Uterus (tissue), 2 donors: ENCODE measurements around the gene UBE3A.

ENCODE experiments used
- POLR2A ChIP-seq, 2 donors: fragments of 450-650 bp; IDR thresholded peaks; one replicate each; pipeline ENCODE4 v1.6.1; 2016; ENCODE audit warnings: antibody characterized with exemption in 2 of 2, mild to moderate bottlenecking in 1 of 2, moderate library complexity in 1 of 2
- TF ChIP-seq, protein P1 (sequence below), 4 experiments: fragments of 200-600 bp in 2 of 4; fragments of 450-650 bp in 2 of 4; sonication (generic) in 2 of 4; IDR thresholded peaks; one replicate each; pipeline ENCODE4 v1.5.1; 2016 to 2019; ENCODE audit warnings: antibody characterized with exemption in 4 of 4, mild to moderate bottlenecking in 2 of 4, moderate library complexity in 1 of 4

DNA sequence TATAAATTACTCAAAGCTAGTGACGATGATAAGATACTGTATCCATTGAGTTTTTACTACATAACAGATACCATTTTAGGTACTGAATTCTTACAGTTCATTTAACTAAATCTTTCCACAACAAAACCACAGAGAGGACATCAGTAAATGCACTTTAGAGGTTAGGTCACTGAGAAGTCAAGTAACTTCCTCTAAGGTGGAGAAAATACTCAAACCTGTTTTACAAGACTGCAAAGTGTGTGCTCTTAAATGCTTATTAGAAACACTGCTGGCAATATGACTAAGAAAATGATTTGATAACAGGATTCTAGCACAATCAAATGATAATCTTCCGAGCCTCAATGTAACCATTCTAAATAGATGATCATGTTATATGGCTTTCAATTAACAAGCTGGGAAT, 99.4 kb downstream of the UBE3A start:
- TF ChIP-seq, protein P1, sequence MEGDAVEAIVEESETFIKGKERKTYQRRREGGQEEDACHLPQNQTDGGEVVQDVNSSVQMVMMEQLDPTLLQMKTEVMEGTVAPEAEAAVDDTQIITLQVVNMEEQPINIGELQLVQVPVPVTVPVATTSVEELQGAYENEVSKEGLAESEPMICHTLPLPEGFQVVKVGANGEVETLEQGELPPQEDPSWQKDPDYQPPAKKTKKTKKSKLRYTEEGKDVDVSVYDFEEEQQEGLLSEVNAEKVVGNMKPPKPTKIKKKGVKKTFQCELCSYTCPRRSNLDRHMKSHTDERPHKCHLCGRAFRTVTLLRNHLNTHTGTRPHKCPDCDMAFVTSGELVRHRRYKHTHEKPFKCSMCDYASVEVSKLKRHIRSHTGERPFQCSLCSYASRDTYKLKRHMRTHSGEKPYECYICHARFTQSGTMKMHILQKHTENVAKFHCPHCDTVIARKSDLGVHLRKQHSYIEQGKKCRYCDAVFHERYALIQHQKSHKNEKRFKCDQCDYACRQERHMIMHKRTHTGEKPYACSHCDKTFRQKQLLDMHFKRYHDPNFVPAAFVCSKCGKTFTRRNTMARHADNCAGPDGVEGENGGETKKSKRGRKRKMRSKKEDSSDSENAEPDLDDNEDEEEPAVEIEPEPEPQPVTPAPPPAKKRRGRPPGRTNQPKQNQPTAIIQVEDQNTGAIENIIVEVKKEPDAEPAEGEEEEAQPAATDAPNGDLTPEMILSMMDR (IDR thresholded peaks at IDR 0.05): no peak
- no peak for TF ChIP-seq POLR2A (IDR thresholded peaks at IDR 0.05)
